Sigmoid colon (tissue), 7 donors: ENCODE data around the gene ATG9B. TPM values are rescaled to one million over a fixed set of nuclear protein-coding genes. Genes with fewer than 3 reads are reported as not detected.

Experiments
- DNase-seq: peaks from one replicate; pipeline ENCODE4 v3.0.0-alpha.2; 2019
- H3K27ac ChIP-seq, 4 donors: fragments of 200-600 bp; sonication (generic); one replicate each; pipeline ENCODE4 v1.5.1; 2016 to 2019; ENCODE audit warnings: mild to moderate bottlenecking in 1 of 4
- H3K27me3 ChIP-seq, 3 donors: fragments of 200-600 bp; sonication (generic); one replicate each; pipeline ENCODE4 v1.5.1; 2019; ENCODE audit warnings: mild to moderate bottlenecking in 1 of 3
- H3K36me3 ChIP-seq, 4 donors: fragments of 200-600 bp; sonication (generic); one replicate each; pipeline ENCODE4 v1.5.1; 2016 to 2019
- H3K4me1 ChIP-seq, 4 donors: fragments of 200-600 bp; sonication (generic); one replicate each; pipeline ENCODE4 v1.5.1; 2017 to 2019
- H3K4me3 ChIP-seq, 4 donors: fragments of 200-600 bp; sonication (generic); one replicate each; pipeline ENCODE4 v1.5.1; 2017 to 2019; ENCODE audit warnings: mild to moderate bottlenecking in 2 of 4, moderate library complexity in 1 of 4
- H3K9me3 ChIP-seq, 4 donors: fragments of 200-600 bp in 3 of 4; sonication (generic) in 3 of 4; one replicate each; pipeline versions ENCODE4 v1.5.1 to v1.6.1; 2013 to 2019
- CTCF ChIP-seq, 4 experiments: fragments of 450-650 bp in 3 of 4; fragments of 200-600 bp in 1 of 4; IDR thresholded peaks; one replicate each; pipeline ENCODE4 v1.5.1; 2016 to 2019; ENCODE audit warnings: antibody characterized with exemption in 4 of 4, mild to moderate bottlenecking in 3 of 4, moderate library complexity in 2 of 4
- EP300 ChIP-seq, 4 donors: sonication (generic); formaldehyde crosslinking; IDR thresholded peaks; one replicate each; pipeline ENCODE4 v1.6.1; 2017; ENCODE audit warnings: antibody characterized with exemption in 4 of 4
- POLR2A ChIP-seq, 2 donors: fragments of 450-650 bp; IDR thresholded peaks; one replicate each; pipeline ENCODE4 v1.6.1; 2016; ENCODE audit warnings: antibody characterized with exemption in 2 of 2, mild to moderate bottlenecking in 2 of 2, moderate library complexity in 2 of 2
- POLR2AphosphoS5 ChIP-seq, 4 donors: sonication (generic); formaldehyde crosslinking; IDR thresholded peaks; one replicate each; pipeline ENCODE4 v1.6.1; 2017; ENCODE audit warnings: antibody characterized with exemption in 4 of 4
- WGBS, 2 donors: extraction: QIAGEN DNeasy Blood & Tissue Kit; methylation state at CpG; one replicate each; pipeline ENCODE4 v1.1.7; 2013; 5-methylcytosine and 5-hydroxymethylcytosine counted together
- intact Hi-C: fragments of 100-400 bp; cut with DNase I; formaldehyde crosslinking; loops from one replicate; pipeline ENCODE4 v1.15.1; 2023
- polyA plus RNA-seq, 3 donors: library from polyadenylated mRNA; stranded (reverse); fragments of 200-250 nt; gene quantifications; one replicate each; pipeline ENCODE4 v1.2.3, GENCODE V29; 2013
- total RNA-seq, 4 donors: library from RNA; depleted of rRNA; stranded (reverse); fragments of >200 nt; gene quantifications; one replicate each; pipeline ENCODE4 v1.1.0, GENCODE V29; 2016
- donor health status: healthy with polysubstance abuse.
- donor health status: Bipolar disorder and iron deficiency.
- donor health status: healthy.

Gene ATG9B
- total and polyA plus RNA-seq, 7 donors = 1.2 to 1.6 TPM; not detected in 5

- intact Hi-C loops = loop anchor here (5.0 kb wide), 1 partner anchor 231 kb away; no protein-coding TSS in a partner anchor
- Histone ChIP-seq H3K4me3 (peak overlapping the region in 2 of 4 donors; percentile 17 to 19), H3K9me3 (no peaks in the 10 kb centered on the region), H3K36me3 (no peaks in the 10 kb centered on the region), H3K27me3 (peaks cover 3 to 41% (median 29%) of the 10 kb centered on the region in 3 donors), H3K27ac (no peak overlapping the region), H3K4me1 (peaks cover 0 to 14% (median 3%) of the 10 kb centered on the region in 4 donors)
- no peak for TF ChIP-seq EP300 (IDR thresholded peaks at IDR 0.05)
- TF ChIP-seq POLR2A (IDR thresholded peaks at IDR 0.05) = no peak
- TF ChIP-seq CTCF (IDR thresholded peaks at IDR 0.05) = no peak
- TF ChIP-seq POLR2AphosphoS5 (IDR thresholded peaks at IDR 0.05) = no peak
- 46 to 56% methylated on average over 11 of the region's 11 CpGs for WGBS, 2 donors
- DNase-seq = no peak
These were observed 16.2 kb downstream of the ATG9B start for GRCh38 chr7:151008143-151008510.

- no peak for DNase-seq
- Histone ChIP-seq H3K27ac (no peak overlapping the region), H3K4me3 (no peak overlapping the region), H3K27me3 (peaks cover 1 to 34% (median 26%) of the 10 kb centered on the region in 3 donors), H3K9me3 (no peaks in the 10 kb centered on the region), H3K36me3 (no peaks in the 10 kb centered on the region), H3K4me1 (peaks cover 0 to 10% (median 0%) of the 10 kb centered on the region in 4 donors)
- intact Hi-C loops = loop anchor here (5.0 kb wide), 1 partner anchor 230 kb away; no protein-coding TSS in a partner anchor
- 74 to 83% methylated on average over 7 of the region's 7 CpGs for WGBS, 2 donors
- TF ChIP-seq POLR2A (IDR thresholded peaks at IDR 0.05) (no peak), POLR2AphosphoS5 (IDR thresholded peaks at IDR 0.05) (no peak), CTCF (IDR thresholded peaks at IDR 0.05) (no peak), EP300 (IDR thresholded peaks at IDR 0.05) (no peak)
These were observed 16.8 kb downstream of the ATG9B start for GRCh38 chr7:151007469-151007898.

- no peaks in the 10 kb centered on the region for H3K36me3 ChIP-seq
- no peak for TF ChIP-seq POLR2AphosphoS5 (IDR thresholded peaks at IDR 0.05)
- no peak for TF ChIP-seq POLR2A (IDR thresholded peaks at IDR 0.05)
- no peak for TF ChIP-seq EP300 (IDR thresholded peaks at IDR 0.05)
- no peak for TF ChIP-seq CTCF (IDR thresholded peaks at IDR 0.05)
- DNase-seq = no peak
- H3K9me3 ChIP-seq = no peaks in the 10 kb centered on the region
- WGBS, 2 donors = 87 to 91% methylated on average over 23 of the region's 23 CpGs
- H3K4me3 ChIP-seq = no peak overlapping the region
- H3K27me3 ChIP-seq = peaks cover 0 to 27% (median 19%) of the 10 kb centered on the region in 3 donors
- intact Hi-C loops = loop anchor here (5.0 kb wide), 1 partner anchor 229 kb away; no protein-coding TSS in a partner anchor
- no peak overlapping the region for H3K27ac ChIP-seq
- peaks cover 0 to 10% (median 0%) of the 10 kb centered on the region in 4 donors for H3K4me1 ChIP-seq
These were observed 17.5 kb downstream of the ATG9B start for GRCh38 chr7:151006590-151007300.

- intact Hi-C loops = loop anchor here (5.0 kb wide), 1 partner anchor 228 kb away; no protein-coding TSS in a partner anchor
- WGBS, 2 donors = 81% methylated on average over 9 of the region's 9 CpGs
These were observed 18.7 kb downstream of the ATG9B start for GRCh38 chr7:151005566-151005965.

More at GRCh38 chr7:151005566-151005965, 18.7 kb downstream of the ATG9B start:
- TF ChIP-seq CTCF (IDR thresholded peaks at IDR 0.05) (no peak), POLR2A (IDR thresholded peaks at IDR 0.05) (no peak), EP300 (IDR thresholded peaks at IDR 0.05) (no peak), POLR2AphosphoS5 (IDR thresholded peaks at IDR 0.05) (no peak)
- H3K9me3 ChIP-seq = no peaks in the 10 kb centered on the region
- H3K4me3 ChIP-seq = no peak overlapping the region
- H3K36me3 ChIP-seq = no peaks in the 10 kb centered on the region
- peaks cover 0 to 21% (median 17%) of the 10 kb centered on the region in 3 donors for H3K27me3 ChIP-seq
- H3K27ac ChIP-seq = no peak overlapping the region
- no peak for DNase-seq
- peaks cover 0 to 10% (median 0%) of the 10 kb centered on the region in 4 donors for H3K4me1 ChIP-seq
